Stomach (tissue), 9 donors: ENCODE results near the gene ZDHHC16. TPM values are rescaled to one million over a fixed set of nuclear protein-coding genes. Genes with fewer than 3 reads are reported as not detected.

ENCODE experiments used
- DNase-seq, 2 donors: peaks; one replicate each; pipeline versions ENCODE4 v3.0.0 to v3.0.0-alpha.2; 2013 to 2019
- H3K27ac ChIP-seq, 5 donors: fragments of 200-600 bp in 4 of 5; sonication (generic) in 4 of 5; one replicate each; pipeline ENCODE4 v1.5.1; 2013 to 2019; ENCODE audit warnings: mild to moderate bottlenecking in 1 of 5, moderate library complexity in 1 of 5
- H3K27me3 ChIP-seq, 3 donors: fragments of 200-600 bp; sonication (generic); one replicate each; pipeline ENCODE4 v1.5.1; 2017 to 2019; ENCODE audit warnings: mixed run types in 1 of 3
- H3K36me3 ChIP-seq, 4 donors: fragments of 200-600 bp; sonication (generic); 1 replicate in 3 of 4; 2 replicates in 1 of 4; pipeline ENCODE4 v1.5.1; 2016 to 2019
- H3K4me1 ChIP-seq, 4 donors: fragments of 200-600 bp; sonication (generic); one replicate each; pipeline ENCODE4 v1.5.1; 2016 to 2019
- H3K4me3 ChIP-seq, 4 donors: fragments of 200-600 bp; sonication (generic) in 3 of 4; one replicate each; pipeline ENCODE4 v1.5.1; 2016 to 2019; ENCODE audit warnings: mild to moderate bottlenecking in 1 of 4
- H3K9me3 ChIP-seq, 4 donors: fragments of 200-600 bp; sonication (generic); one replicate each; pipeline ENCODE4 v1.5.1; 2016 to 2019
- CTCF ChIP-seq, 7 experiments: fragments of 450-650 bp in 4 of 7; fragments of 200-600 bp in 3 of 7; sonication (generic) in 3 of 7; IDR thresholded peaks; one replicate each; pipeline ENCODE4 v1.5.1; 2016 to 2019; ENCODE audit warnings: antibody characterized with exemption in 7 of 7, control low read depth in 2 of 7, mild to moderate bottlenecking in 1 of 7
- EP300 ChIP-seq: sonication (generic); formaldehyde crosslinking; IDR thresholded peaks from one replicate; pipeline ENCODE4 v1.6.1; 2017; ENCODE audit warnings: antibody characterized with exemption
- POLR2A ChIP-seq, 4 donors: fragments of 450-650 bp; IDR thresholded peaks; one replicate each; pipeline ENCODE4 v1.6.1; 2016; ENCODE audit warnings: antibody characterized with exemption in 4 of 4, control low read depth in 2 of 4, mild to moderate bottlenecking in 1 of 4, moderate library complexity in 1 of 4
- POLR2AphosphoS5 ChIP-seq, 3 donors: sonication (generic); formaldehyde crosslinking; IDR thresholded peaks; one replicate each; pipeline ENCODE4 v1.6.1; 2016; ENCODE audit warnings: antibody characterized with exemption in 3 of 3
- WGBS, 5 donors: extraction: QIAGEN DNeasy Blood & Tissue Kit in 3 of 5; methylation state at CpG; one replicate each; pipeline versions ENCODE4 v1.1.5 to v1.1.7; 2013 to 2018; 5-methylcytosine and 5-hydroxymethylcytosine counted together
- intact Hi-C: fragments of 100-400 bp; cut with DNase I; formaldehyde crosslinking; loops from one replicate; pipeline ENCODE4 v1.15.1; 2023; ENCODE audit warnings: low total_unique reads
- polyA plus RNA-seq, 3 donors: library from polyadenylated mRNA; stranded (reverse); fragments of 200-250 nt; gene quantifications; one replicate each; pipeline ENCODE4 v1.2.3, GENCODE V29; 2013
- total RNA-seq, 5 donors: library from RNA; depleted of rRNA; stranded (reverse); fragments of >200 nt; gene quantifications; one replicate each; pipeline versions ENCODE4 v1.1.0 to v1.2.3, GENCODE V29; 2014 to 2016
- donor health status: healthy with polysubstance abuse.
- donor health status: Bipolar disorder and iron deficiency.
- donor health status: healthy.

The ZDHHC16 gene
- total and polyA plus RNA-seq, 8 donors = 5.4 to 98.6 (median 33.3) TPM

GRCh38 chr10:97479939-97480338, 34.0 kb downstream of the ZDHHC16 start:
- Histone ChIP-seq H3K4me1 (no peaks in the 10 kb centered on the region), H3K9me3 (no peaks in the 10 kb centered on the region), H3K4me3 (no peak overlapping the region), H3K27me3 (no peaks in the 10 kb centered on the region), H3K36me3 (peaks cover 53 to 89% (median 85%) of the 10 kb centered on the region in 4 donors), H3K27ac (no peak overlapping the region)
- intact Hi-C loops = no loop called here
- 76 to 91% (median 78%) methylated on average over 9 of the region's 9 CpGs for WGBS, 5 donors
- no peak for DNase-seq
- no peak for TF ChIP-seq POLR2A (IDR thresholded peaks at IDR 0.05)
- TF ChIP-seq POLR2AphosphoS5 (IDR thresholded peaks at IDR 0.05) = no peak
- TF ChIP-seq EP300 = no peak
- TF ChIP-seq CTCF (IDR thresholded peaks at IDR 0.05) = no peak

- intact Hi-C loops = no loop called here
- no peaks in the 10 kb centered on the region for H3K9me3 ChIP-seq
- no peak overlapping the region for H3K4me3 ChIP-seq
- no peak overlapping the region for H3K27ac ChIP-seq
- DNase-seq = no peak
- WGBS, 5 donors = 86 to 96% (median 92%) methylated on average over 4 of the region's 4 CpGs
- H3K36me3 ChIP-seq = peaks cover 48 to 89% (median 75%) of the 10 kb centered on the region in 4 donors
- no peaks in the 10 kb centered on the region for H3K27me3 ChIP-seq
- no peak for TF ChIP-seq POLR2AphosphoS5 (IDR thresholded peaks at IDR 0.05)
- no peak for TF ChIP-seq POLR2A (IDR thresholded peaks at IDR 0.05)
- TF ChIP-seq CTCF (IDR thresholded peaks at IDR 0.05) = no peak
- TF ChIP-seq EP300 = no peak
- peaks cover 0 to 4% (median 2%) of the 10 kb centered on the region in 4 donors for H3K4me1 ChIP-seq
These were observed 35.1 kb downstream of the ZDHHC16 start for GRCh38 chr10:97481071-97481470.

- peaks cover 0 to 7% (median 5%) of the 10 kb centered on the region in 4 donors for H3K4me1 ChIP-seq
- H3K36me3 ChIP-seq = peaks cover 35 to 79% (median 62%) of the 10 kb centered on the region in 4 donors
- no peak overlapping the region for H3K4me3 ChIP-seq
- TF ChIP-seq POLR2A (IDR thresholded peaks at IDR 0.05) (no peak), EP300 (no peak)
- no peaks in the 10 kb centered on the region for H3K27me3 ChIP-seq
- 88 to 97% (median 93%) methylated on average over 1 of the region's 1 CpG for WGBS, 5 donors
- no peaks in the 10 kb centered on the region for H3K9me3 ChIP-seq
- H3K27ac ChIP-seq = no peak overlapping the region
- no peak for DNase-seq
- intact Hi-C loops = no loop called here
These were observed 36.4 kb downstream of the ZDHHC16 start for GRCh38 chr10:97482381-97482780.

- H3K27me3 ChIP-seq = no peaks in the 10 kb centered on the region
These were observed 37.5 kb downstream of the ZDHHC16 start for GRCh38 chr10:97483506-97483905.

More at GRCh38 chr10:97483506-97483905, 37.5 kb downstream of the ZDHHC16 start:
- H3K27ac ChIP-seq = no peak overlapping the region
- H3K36me3 ChIP-seq = peaks cover 25 to 68% (median 51%) of the 10 kb centered on the region in 4 donors
- H3K9me3 ChIP-seq = no peaks in the 10 kb centered on the region
- intact Hi-C loops = no loop called here
- H3K4me3 ChIP-seq = no peak overlapping the region
- no peak for DNase-seq
- 67 to 85% (median 83%) methylated on average over 3 of the region's 3 CpGs for WGBS, 5 donors
- peaks cover 0 to 7% (median 5%) of the 10 kb centered on the region in 4 donors for H3K4me1 ChIP-seq
- TF ChIP-seq POLR2AphosphoS5 (IDR thresholded peaks at IDR 0.05) = no peak
- TF ChIP-seq EP300 = no peak
- TF ChIP-seq CTCF (IDR thresholded peaks at IDR 0.05) = no peak
- no peak for TF ChIP-seq POLR2A (IDR thresholded peaks at IDR 0.05)
